ENCODE measurements around the gene CHST11. TPM values are rescaled to one million over a fixed set of nuclear protein-coding genes. Genes with fewer than 3 reads are reported as not detected.

The CHST11 gene
- total RNA-seq, 5 donors from 2014 or later (not counting 1 experiment from before 2014, with no cell fraction given), result 49.8 to 78.3 (median 63.7) TPM

GRCh38 chr12:104514092-104514810, 57.5 kb downstream of the CHST11 start:
- H3K27me3 Mint-ChIP-seq, result no peaks in the 10 kb centered on the region
- H3K36me3 Mint-ChIP-seq, result peaks cover 11% of the 10 kb centered on the region
- H3K4me3 ChIP-seq (ENCODE audit: control insufficient read depth in 1 of 2, extremely low read depth in 1 of 2, low read length in 1 of 2), result no peak overlapping the region
- H3K36me3 ChIP-seq (ENCODE audit: control insufficient read depth in 2 of 2, extremely low read depth in 1 of 2, insufficient read depth in 1 of 2, low read length in 1 of 2), result no peaks in the 10 kb centered on the region
- no peak overlapping the region for H3K4me3 Mint-ChIP-seq
- no peak for DNase-seq
- no peak for ATAC-seq (replicated peaks in 1 of 4)
- H3K27me3 ChIP-seq (replicated peaks in 1 of 2; ENCODE audit: control insufficient read depth in 2 of 2, extremely low read depth in 1 of 2, insufficient read depth in 2 of 2, low read length in 1 of 2), result no peaks in the 10 kb centered on the region
- 97% methylated on average over 6 of the region's 9 CpGs for WGBS (ENCODE audit: insufficient coverage)
- peaks cover 0 to under 1% (median 0%) of the 10 kb centered on the region in 3 donors for H3K9me3 Mint-ChIP-seq
- H3K27ac Mint-ChIP-seq, result peak overlapping the region in 1 of 2 donors; percentile 47
- H3K27ac ChIP-seq (ENCODE audit: low read length), result no peak overlapping the region
- ChIA-PET POLR2A (no interaction called here), CTCF (no interaction called here)
- peaks cover 12 to 26% of the 10 kb centered on the region in 2 experiments for H3K4me1 ChIP-seq (ENCODE audit: control insufficient read depth in 1 of 2, extremely low read depth in 1 of 2, insufficient read depth in 2 of 2, low read length in 2 of 2)
- H3K4me1 Mint-ChIP-seq, result peaks cover 81 to 90% (median 86%) of the 10 kb centered on the region in 3 donors
- H3K9me3 ChIP-seq, result no peaks in the 10 kb centered on the region

GRCh38 chr12:104515899-104516298, 59.2 kb downstream of the CHST11 start:
- ATAC-seq (replicated peaks in 1 of 4) (no peak), DNase-seq (no peak)
- H3K9me3 Mint-ChIP-seq, result no peaks in the 10 kb centered on the region
- peaks cover 11% of the 10 kb centered on the region for H3K36me3 Mint-ChIP-seq
- Histone ChIP-seq H3K4me3 (ENCODE audit: control insufficient read depth in 1 of 2, extremely low read depth in 1 of 2, low read length in 1 of 2) (no peak overlapping the region), H3K27me3 (replicated peaks in 1 of 2; ENCODE audit: control insufficient read depth in 2 of 2, extremely low read depth in 1 of 2, insufficient read depth in 2 of 2, low read length in 1 of 2) (no peaks in the 10 kb centered on the region), H3K27ac (ENCODE audit: low read length) (no peak overlapping the region), H3K9me3 (no peaks in the 10 kb centered on the region), H3K36me3 (ENCODE audit: control insufficient read depth in 2 of 2, extremely low read depth in 1 of 2, insufficient read depth in 1 of 2, low read length in 1 of 2) (no peaks in the 10 kb centered on the region), H3K4me1 (ENCODE audit: control insufficient read depth in 1 of 2, extremely low read depth in 1 of 2, insufficient read depth in 2 of 2, low read length in 2 of 2) (peaks cover 4 to 30% of the 10 kb centered on the region in 2 experiments)
- POLR2A ChIA-PET, result interaction anchor here in 1 of 2 donors (0.6 kb wide), 1 partner anchor 42 kb away, joined by 4 read pairs; no protein-coding TSS in a partner anchor
- WGBS (ENCODE audit: insufficient coverage), result 67% methylated on average over 1 of the region's 1 CpG
- H3K27me3 Mint-ChIP-seq, result no peaks in the 10 kb centered on the region
- H3K27ac Mint-ChIP-seq, result no peak overlapping the region
- H3K4me3 Mint-ChIP-seq, result no peak overlapping the region
- H3K4me1 Mint-ChIP-seq, result peaks cover 81 to 90% (median 86%) of the 10 kb centered on the region in 3 donors
- CTCF ChIA-PET, result interaction anchor here in 1 of 2 donors (0.6 kb wide), 1 partner anchor 133 kb away, joined by 3 read pairs; no protein-coding TSS in a partner anchor

GRCh38 chr12:104516821-104517220, 60.1 kb downstream of the CHST11 start:
- H3K4me3 Mint-ChIP-seq, result no peak overlapping the region

GRCh38 chr12:104517880-104518279, 61.1 kb downstream of the CHST11 start:
- H3K4me1 ChIP-seq (ENCODE audit: control insufficient read depth in 1 of 2, extremely low read depth in 1 of 2, insufficient read depth in 2 of 2, low read length in 2 of 2), result peaks cover 2 to 42% of the 10 kb centered on the region in 2 experiments
- Mint-ChIP-seq H3K36me3 (peaks cover 7% of the 10 kb centered on the region), H3K27ac (peak overlapping the region in 1 of 2 donors; percentile 45), H3K9me3 (no peaks in the 10 kb centered on the region), H3K4me3 (no peak overlapping the region), H3K27me3 (no peaks in the 10 kb centered on the region), H3K4me1 (peaks cover 86 to 95% (median 93%) of the 10 kb centered on the region in 3 donors)
- H3K36me3 ChIP-seq (ENCODE audit: control insufficient read depth in 2 of 2, extremely low read depth in 1 of 2, insufficient read depth in 1 of 2, low read length in 1 of 2), result no peaks in the 10 kb centered on the region
- ChIA-PET CTCF (no interaction called here), POLR2A (no interaction called here)
- ATAC-seq (replicated peaks in 1 of 4) (no peak), DNase-seq (no peak)
- no peaks in the 10 kb centered on the region for H3K9me3 ChIP-seq
- H3K4me3 ChIP-seq (ENCODE audit: control insufficient read depth in 1 of 2, extremely low read depth in 1 of 2, low read length in 1 of 2), result no peak overlapping the region
- H3K27ac ChIP-seq (ENCODE audit: low read length), result no peak overlapping the region
- WGBS (ENCODE audit: insufficient coverage), result 100% methylated on average over 9 of the region's 10 CpGs
- H3K27me3 ChIP-seq (replicated peaks in 1 of 2; ENCODE audit: control insufficient read depth in 2 of 2, extremely low read depth in 1 of 2, insufficient read depth in 2 of 2, low read length in 1 of 2), result no peaks in the 10 kb centered on the region

More at GRCh38 chr12:104516821-104517220, 60.1 kb downstream of the CHST11 start:
- DNase-seq, result no peak
- Histone ChIP-seq H3K36me3 (ENCODE audit: control insufficient read depth in 2 of 2, extremely low read depth in 1 of 2, insufficient read depth in 1 of 2, low read length in 1 of 2) (no peaks in the 10 kb centered on the region), H3K27me3 (replicated peaks in 1 of 2; ENCODE audit: control insufficient read depth in 2 of 2, extremely low read depth in 1 of 2, insufficient read depth in 2 of 2, low read length in 1 of 2) (no peaks in the 10 kb centered on the region), H3K9me3 (no peaks in the 10 kb centered on the region), H3K4me1 (ENCODE audit: control insufficient read depth in 1 of 2, extremely low read depth in 1 of 2, insufficient read depth in 2 of 2, low read length in 2 of 2) (peaks cover 2 to 36% of the 10 kb centered on the region in 2 experiments), H3K27ac (ENCODE audit: low read length) (no peak overlapping the region), H3K4me3 (ENCODE audit: control insufficient read depth in 1 of 2, extremely low read depth in 1 of 2, low read length in 1 of 2) (no peak overlapping the region)
- Mint-ChIP-seq H3K27me3 (no peaks in the 10 kb centered on the region), H3K4me1 (peaks cover 83 to 91% (median 87%) of the 10 kb centered on the region in 3 donors), H3K36me3 (peaks cover 11% of the 10 kb centered on the region), H3K27ac (no peak overlapping the region), H3K9me3 (no peaks in the 10 kb centered on the region)
- no peak for ATAC-seq (replicated peaks in 1 of 4)
- no CpG with 5 or more reads among the region's 1 CpG for WGBS (ENCODE audit: insufficient coverage)
- POLR2A ChIA-PET, result no interaction called here
- CTCF ChIA-PET, result interaction anchor here in 1 of 2 donors (0.7 kb wide), 1 partner anchor 11 kb away, joined by 3 read pairs; no protein-coding TSS in a partner anchor

GRCh38 chr12:104519190-104520019, 62.7 kb downstream of the CHST11 start:
- Mint-ChIP-seq H3K9me3 (no peaks in the 10 kb centered on the region), H3K4me1 (peaks cover 91 to 99% (median 97%) of the 10 kb centered on the region in 3 donors), H3K27me3 (no peaks in the 10 kb centered on the region), H3K36me3 (peaks cover 7% of the 10 kb centered on the region), H3K4me3 (no peak overlapping the region), H3K27ac (peak overlapping the region; percentile 7 to 56)
- Histone ChIP-seq H3K36me3 (ENCODE audit: control insufficient read depth in 2 of 2, extremely low read depth in 1 of 2, insufficient read depth in 1 of 2, low read length in 1 of 2) (no peaks in the 10 kb centered on the region), H3K4me1 (ENCODE audit: control insufficient read depth in 1 of 2, extremely low read depth in 1 of 2, insufficient read depth in 2 of 2, low read length in 2 of 2) (peaks cover 12 to 50% of the 10 kb centered on the region in 2 experiments), H3K27me3 (replicated peaks in 1 of 2; ENCODE audit: control insufficient read depth in 2 of 2, extremely low read depth in 1 of 2, insufficient read depth in 2 of 2, low read length in 1 of 2) (no peaks in the 10 kb centered on the region), H3K27ac (ENCODE audit: low read length) (no peak overlapping the region), H3K4me3 (ENCODE audit: control insufficient read depth in 1 of 2, extremely low read depth in 1 of 2, low read length in 1 of 2) (no peak overlapping the region), H3K9me3 (no peaks in the 10 kb centered on the region)
- 89% methylated on average over 2 of the region's 7 CpGs for WGBS (ENCODE audit: insufficient coverage)
- CTCF ChIA-PET, result no interaction called here
- POLR2A ChIA-PET, result no interaction called here
- peak; percentile 69 to 93 (median 76) for ATAC-seq (replicated peaks in 1 of 4)
- peak in 34 of 35 experiments; percentile 22 to 75 (median 52) for DNase-seq

- Histone ChIP-seq H3K27ac (ENCODE audit: low read length) (no peak overlapping the region), H3K27me3 (replicated peaks in 1 of 2; ENCODE audit: control insufficient read depth in 2 of 2, extremely low read depth in 1 of 2, insufficient read depth in 2 of 2, low read length in 1 of 2) (no peaks in the 10 kb centered on the region), H3K4me3 (ENCODE audit: control insufficient read depth in 1 of 2, extremely low read depth in 1 of 2, low read length in 1 of 2) (no peak overlapping the region), H3K4me1 (ENCODE audit: control insufficient read depth in 1 of 2, extremely low read depth in 1 of 2, insufficient read depth in 2 of 2, low read length in 2 of 2) (peaks cover 12 to 50% of the 10 kb centered on the region in 2 experiments), H3K36me3 (ENCODE audit: control insufficient read depth in 2 of 2, extremely low read depth in 1 of 2, insufficient read depth in 1 of 2, low read length in 1 of 2) (no peaks in the 10 kb centered on the region), H3K9me3 (no peaks in the 10 kb centered on the region)
- ATAC-seq (replicated peaks in 1 of 4) (no peak), DNase-seq (no peak)
- POLR2A ChIA-PET, result no interaction called here
- CTCF ChIA-PET, result interaction anchor here in 1 of 2 donors (0.6 kb wide), 1 partner anchor 19 kb away, joined by 3 read pairs; no protein-coding TSS in a partner anchor
- H3K9me3 Mint-ChIP-seq, result no peaks in the 10 kb centered on the region
- no peaks in the 10 kb centered on the region for H3K27me3 Mint-ChIP-seq
- peaks cover 95 to 98% (median 96%) of the 10 kb centered on the region in 3 donors for H3K4me1 Mint-ChIP-seq
- H3K36me3 Mint-ChIP-seq, result no peaks in the 10 kb centered on the region
- no peak overlapping the region for H3K4me3 Mint-ChIP-seq
- H3K27ac Mint-ChIP-seq, result peak overlapping the region in 1 of 2 donors; percentile 6
- WGBS (ENCODE audit: insufficient coverage), result 87% methylated on average over 3 of the region's 4 CpGs
Measured at GRCh38 chr12:104520242-104520900, 63.6 kb downstream of the CHST11 start.

Data from T-cell (primary cell).